ENCODE results near the gene SYTL5.
"Not testable (repeated sequence)": the region's sequence is repeated elsewhere in the genome, so short reads cannot be mapped to it uniquely, and the experiment has no call there.

The SYTL5 gene

GRCh38 chrX:38006291-38006690, at the start of gene SYTL5:
Gene SYTL5, plus strand, starts transcription at chrX:38006553. Its CDS starts 27,337 bp downstream, at chrX:38033890.
- DNase-seq (ENCODE audit: low spot score), result no peak

GRCh38 chrX:37958525-37959211, 47.7 kb upstream of the SYTL5 start:
- no peak for DNase-seq (ENCODE audit: low spot score)

DNA sequence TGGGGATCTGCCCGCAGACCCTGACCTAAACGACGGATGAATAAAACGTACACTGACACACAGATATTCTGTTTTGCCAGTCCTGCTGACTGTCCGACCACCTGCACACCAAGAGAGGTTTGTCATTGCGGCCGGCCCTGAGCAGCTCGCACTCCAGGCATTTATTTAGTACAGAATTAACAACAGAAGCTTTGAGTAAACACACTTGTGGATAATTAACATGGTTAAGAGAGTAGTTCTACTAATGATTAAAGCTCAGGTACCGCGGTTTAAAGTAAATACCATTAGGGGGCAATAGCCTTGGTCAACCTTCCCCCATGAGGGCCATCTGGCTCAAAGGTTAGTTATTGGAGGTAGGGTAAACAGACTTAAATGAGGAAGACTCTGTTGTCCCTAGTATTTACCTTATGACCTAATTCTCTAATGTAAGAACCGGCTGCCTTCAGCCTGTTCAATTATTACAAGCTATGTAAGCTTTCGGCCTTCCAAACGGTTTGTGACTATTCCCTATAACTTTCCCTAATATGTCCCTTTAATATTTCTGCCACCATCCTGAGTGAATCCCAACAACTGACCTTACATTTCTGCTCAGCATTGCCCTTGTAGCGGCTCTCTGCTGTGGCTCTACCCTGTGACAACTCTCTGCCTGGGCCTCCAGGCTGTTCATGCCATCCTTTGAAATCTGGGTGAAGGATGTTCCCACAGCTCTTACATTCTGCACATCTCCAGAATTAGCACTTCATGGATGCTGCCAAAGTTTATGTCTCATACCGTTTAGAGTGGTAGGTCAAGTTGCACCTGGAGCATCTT, 46.9 kb upstream of the SYTL5 start:
- no peak for DNase-seq (ENCODE audit: low spot score)

DNA sequence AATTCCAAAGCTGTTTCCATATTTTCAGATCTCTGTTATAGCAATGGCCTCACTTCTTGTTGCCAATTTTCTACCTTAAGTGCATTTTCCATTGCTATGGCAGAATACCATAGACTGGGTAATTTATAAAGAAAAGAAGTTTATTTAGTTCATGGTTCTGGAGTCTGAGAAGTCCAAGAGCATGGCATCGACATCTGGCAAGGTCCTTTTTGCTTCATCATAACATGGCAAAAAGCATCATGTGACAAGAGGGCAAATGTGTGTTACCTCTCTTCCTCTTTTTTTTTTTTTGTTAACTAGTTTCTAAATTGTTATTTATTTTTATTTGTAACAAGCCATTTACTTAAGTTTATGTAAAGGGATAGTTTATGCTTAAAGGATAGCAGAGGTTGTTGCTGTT, 45.2 kb upstream of the SYTL5 start:
- no peak for DNase-seq (ENCODE audit: low spot score)

GRCh38 chrX:37967714-37968113, 38.6 kb upstream of the SYTL5 start:
- DNase-seq (ENCODE audit: low spot score), result no peak

DNA sequence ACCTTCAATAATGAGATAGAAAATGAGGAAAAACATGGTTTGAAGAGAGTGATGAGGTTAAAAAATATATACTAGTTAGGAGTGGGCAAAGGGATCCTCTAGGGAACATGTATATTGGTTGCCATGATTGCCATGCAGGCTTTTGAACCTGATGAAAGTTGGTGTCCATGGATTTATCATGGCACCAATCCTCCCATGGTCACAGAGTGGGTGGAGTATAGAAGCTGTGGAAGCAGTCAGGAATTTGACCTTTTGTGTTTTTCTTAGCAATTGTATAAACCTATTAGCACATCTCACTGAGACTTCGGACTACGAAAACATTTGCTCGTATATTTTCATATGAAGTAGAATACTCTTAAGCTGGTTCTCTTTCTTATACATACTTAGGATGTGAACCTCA, 30.9 kb upstream of the SYTL5 start:
- DNase-seq (ENCODE audit: low spot score), result no peak

GRCh38 chrX:37976153-37976552, 30.2 kb upstream of the SYTL5 start:
- no peak for DNase-seq (ENCODE audit: low spot score)

GRCh38 chrX:37984880-37985279, 21.5 kb upstream of the SYTL5 start:
- DNase-seq (ENCODE audit: low spot score), result no peak

GRCh38 chrX:37986893-37987292, 19.5 kb upstream of the SYTL5 start:
- DNase-seq (ENCODE audit: low spot score), result no peak

DNA sequence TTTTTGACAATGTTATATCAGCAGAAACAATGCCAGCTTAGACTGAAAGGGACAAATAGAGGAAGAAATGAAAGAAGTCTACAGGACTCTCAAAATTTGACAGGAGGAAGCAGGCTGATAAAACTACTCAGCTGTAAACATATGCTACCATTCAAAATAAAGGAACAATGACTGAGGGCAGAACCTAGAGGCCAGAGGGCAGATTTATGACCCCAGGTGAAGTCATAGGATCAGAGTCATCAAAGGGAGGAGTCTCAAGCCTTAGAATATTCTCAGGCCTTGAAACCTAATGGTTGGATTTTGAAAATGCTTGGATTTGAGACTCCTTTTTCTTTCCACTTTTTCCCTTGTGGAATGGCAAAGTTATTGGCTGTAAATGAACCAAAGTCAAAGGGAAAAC, 17.0 kb upstream of the SYTL5 start:
- no peak for DNase-seq (ENCODE audit: low spot score)

GRCh38 chrX:37991303-37991702, 15.1 kb upstream of the SYTL5 start:
- DNase-seq (ENCODE audit: low spot score), result not testable (repeated sequence)

- no peak for DNase-seq (ENCODE audit: low spot score)
Observed at GRCh38 chrX:37993176-37993575, 13.2 kb upstream of the SYTL5 start.

DNA sequence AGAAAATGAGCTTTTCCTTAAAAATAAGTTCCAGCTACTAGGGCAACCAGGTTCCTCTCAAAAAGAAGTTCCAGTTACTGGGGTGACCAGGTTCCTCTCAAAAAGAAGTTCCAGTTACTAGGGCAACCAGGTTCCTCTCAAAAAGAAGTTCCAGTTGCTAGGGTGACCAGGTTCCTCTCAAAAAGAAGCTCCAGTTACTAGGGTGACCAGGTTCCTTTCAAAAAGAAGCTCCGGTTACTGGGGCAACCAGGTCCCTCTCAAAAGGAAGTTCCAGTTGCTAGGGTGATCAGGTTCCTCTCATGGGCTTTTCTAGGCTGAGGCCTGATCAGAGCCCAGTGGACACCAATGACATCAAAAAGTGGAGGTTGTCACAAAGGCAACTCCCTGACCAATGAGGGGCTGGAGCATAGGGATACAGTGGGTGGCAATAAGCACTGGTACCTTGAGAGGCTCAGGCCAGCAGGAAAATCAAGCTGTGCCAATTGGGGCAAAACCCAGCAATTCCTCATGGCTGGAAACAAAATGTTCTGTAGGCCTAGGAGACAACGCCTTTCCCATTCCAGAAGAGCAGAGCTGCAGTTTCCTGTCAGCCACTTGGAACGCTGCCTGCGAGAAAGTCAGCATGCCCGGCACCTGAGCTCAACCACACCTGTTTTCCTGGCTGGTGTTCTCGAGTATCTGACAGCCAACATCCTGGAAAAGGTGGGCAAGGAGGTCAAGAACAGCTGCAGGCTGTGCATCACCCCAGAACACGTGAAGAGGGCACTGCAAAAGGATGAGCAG, 12.3 kb upstream of the SYTL5 start:
- DNase-seq (ENCODE audit: low spot score), result no peak

- no peak for DNase-seq (ENCODE audit: low spot score)
Observed at GRCh38 chrX:37995428-37995827, 10.9 kb upstream of the SYTL5 start.

GRCh38 chrX:37997096-37997495, 9.3 kb upstream of the SYTL5 start:
- no peak for DNase-seq (ENCODE audit: low spot score)

GRCh38 chrX:37998586-37999262, 7.6 kb upstream of the SYTL5 start:
- DNase-seq (ENCODE audit: low spot score), result no peak

GRCh38 chrX:38000706-38001105, 5.6 kb upstream of the SYTL5 start:
- no peak for DNase-seq (ENCODE audit: low spot score)

DNA sequence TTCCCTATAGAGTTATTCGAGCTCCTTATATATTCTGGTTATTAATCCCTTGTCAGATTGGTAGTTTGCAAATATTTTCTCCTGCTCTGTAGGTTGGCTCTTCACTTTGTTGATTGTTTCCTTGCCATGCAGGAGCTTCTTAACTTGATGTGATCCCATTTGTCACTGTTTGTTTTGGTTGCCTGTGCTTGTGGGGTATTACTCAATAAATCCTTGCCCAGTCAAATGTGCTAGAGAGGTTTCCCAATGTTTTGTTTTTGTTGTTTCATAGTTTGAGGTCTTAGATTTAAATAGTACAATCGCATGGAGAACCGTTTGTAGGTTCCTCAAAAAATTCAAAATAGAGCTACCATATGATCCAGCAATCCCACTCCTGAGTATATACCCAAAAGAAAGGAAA, 2.3 kb upstream of the SYTL5 start:
- DNase-seq (ENCODE audit: low spot score), result no peak

DNA sequence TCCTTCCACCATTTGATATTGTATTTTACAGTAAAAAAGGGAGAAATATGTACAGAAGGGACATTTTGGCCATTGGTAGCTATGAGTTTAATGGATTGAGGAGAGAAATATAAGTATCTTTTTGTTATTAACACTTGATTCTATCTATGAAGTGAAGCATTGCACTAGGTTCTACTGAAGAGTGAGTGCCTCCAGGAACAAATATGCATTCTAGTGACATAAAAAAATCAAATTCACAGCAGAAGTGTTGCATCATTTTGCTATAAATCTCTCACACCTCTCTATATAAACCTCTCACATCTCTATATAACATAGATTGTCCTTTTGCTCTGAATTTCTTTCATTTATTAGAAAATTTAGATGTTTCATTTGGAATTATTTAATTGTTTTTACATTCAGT, 425 bp downstream of the SYTL5 start:
- no peak for DNase-seq (ENCODE audit: low spot score)

- no peak for DNase-seq (ENCODE audit: low spot score)
Observed at GRCh38 chrX:38008658-38009057, 2.3 kb downstream of the SYTL5 start.

DNA sequence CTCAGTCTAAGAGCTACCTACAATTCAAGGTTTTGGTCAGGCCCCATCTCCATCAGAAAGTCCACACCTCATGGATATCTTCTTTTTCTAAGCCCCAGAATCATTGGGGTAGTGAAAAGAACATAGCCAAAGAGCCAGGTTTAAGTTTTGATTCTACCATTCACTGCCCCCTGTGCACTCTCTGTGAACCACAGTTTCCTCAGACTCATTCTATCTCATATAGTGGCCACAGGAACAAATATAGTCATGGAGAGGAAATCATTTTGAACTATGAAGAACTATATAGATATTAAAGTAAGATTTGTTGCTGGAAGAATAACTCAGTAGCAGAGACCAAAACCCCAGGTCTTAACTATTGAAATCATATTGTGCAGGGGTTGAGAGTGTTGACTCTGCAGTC, 3.3 kb downstream of the SYTL5 start:
- DNase-seq (ENCODE audit: low spot score), result no peak

DNA sequence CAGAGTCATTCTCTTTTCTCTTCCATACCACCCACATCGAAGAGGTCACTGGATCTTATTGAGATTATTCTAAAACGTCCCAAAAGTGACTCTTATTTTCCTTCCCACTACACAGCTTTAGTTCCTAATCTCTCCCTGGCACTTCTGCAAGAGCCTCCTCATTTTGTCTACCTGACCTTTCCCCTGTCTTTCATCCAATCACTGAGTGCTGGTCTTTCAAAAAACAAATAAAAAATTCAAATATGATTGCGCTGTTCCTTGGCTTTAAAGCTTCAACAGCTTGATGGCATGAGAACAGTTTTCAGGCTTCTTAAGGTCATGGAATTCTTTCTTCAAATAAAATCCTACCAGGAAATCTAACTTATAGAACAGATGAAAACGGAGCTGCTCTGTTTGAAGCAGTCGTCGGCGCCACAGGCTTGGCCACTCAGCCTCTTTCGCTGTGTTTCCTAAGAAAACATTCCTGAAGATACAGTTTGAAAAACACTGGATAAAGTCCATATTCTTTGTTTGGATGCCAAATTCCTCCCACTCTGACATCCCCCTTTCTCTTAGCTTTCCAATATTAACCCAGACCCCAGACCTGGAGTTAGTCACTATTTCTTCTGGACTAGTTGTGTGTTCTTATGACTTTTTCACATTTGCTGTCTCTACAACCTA, 12.5 kb downstream of the SYTL5 start:
- no peak for DNase-seq (ENCODE audit: low spot score)

Measured in hematopoietic multipotent progenitor cell treated with erythropoietin and hydrocortisone succinate and interleukin-3 and kit ligand, for 15 days (in vitro differentiated cells).